T-cell (primary cell): ENCODE results near the gene CTNND2. TPM values are rescaled to one million over a fixed set of nuclear protein-coding genes. Genes with fewer than 3 reads are reported as not detected.

ENCODE experiments used
- ATAC-seq, 4 experiments: fragments of 200-7000 bp in 3 of 4; fragments of 150-1000 bp in 1 of 4; cut with Tn5 transposase; replicated peaks in 1 of 4; 1 replicate in 3 of 4; 2 replicates in 1 of 4; pipeline ENCODE4 v1.10.0; 2021; ENCODE audit warnings: moderate library complexity in 3 of 4, mild to moderate bottlenecking in 2 of 4, moderate number of reproducible peaks in 1 of 4
- CTCF ChIA-PET, 2 donors: fragments of 300-600 bp; sonication (Branson Sonifier 250); formaldehyde crosslinking; loops; one replicate each; lab custom pipeline; 2022; ENCODE audit warnings: antibody characterized with exemption in 2 of 2; lab: Charles Lee
- POLR2A ChIA-PET, 2 donors: fragments of 300-600 bp; sonication (Branson Sonifier 250); formaldehyde crosslinking; loops; one replicate each; lab custom pipeline; 2022; ENCODE audit warnings: antibody characterized with exemption in 2 of 2; lab: Charles Lee
- DNase-seq, 35 experiments: peaks; one replicate each; pipeline versions ENCODE4 v3.0.0 to v3.0.0-alpha.2; 2013 to 2023
- H3K27ac ChIP-seq: one replicate; pipeline ENCODE4 v1.5.1; 2013; ENCODE audit warnings: low read length
- H3K27me3 ChIP-seq, 2 experiments: replicated peaks in 1 of 2; 1 replicate in 1 of 2; 2 replicates in 1 of 2; pipeline versions ENCODE4 v1.6.1 to v1.7.0; 2013; ENCODE audit warnings: low read length in 1 of 2, mixed read lengths in 1 of 2; ENCODE audit not compliant: control insufficient read depth in 2 of 2, insufficient read depth in 2 of 2; ENCODE audit errors: extremely low read depth in 1 of 2
- H3K36me3 ChIP-seq, 2 donors: 1 replicate in 1 of 2; 2 replicates in 1 of 2; pipeline versions ENCODE4 v1.6.1 to v1.7.0; 2013; ENCODE audit warnings: low read length in 1 of 2; ENCODE audit not compliant: control insufficient read depth in 2 of 2, insufficient read depth in 1 of 2; ENCODE audit errors: extremely low read depth in 1 of 2
- H3K4me1 ChIP-seq, 2 experiments: 1 replicate in 1 of 2; 2 replicates in 1 of 2; pipeline versions ENCODE4 v1.6.1 to v1.7.0; 2013; ENCODE audit warnings: low read length in 2 of 2, mixed read lengths in 1 of 2; ENCODE audit not compliant: insufficient read depth in 2 of 2, control insufficient read depth in 1 of 2; ENCODE audit errors: extremely low read depth in 1 of 2
- H3K4me3 ChIP-seq, 2 donors: 1 replicate in 1 of 2; 2 replicates in 1 of 2; pipeline versions ENCODE4 v1.5.1 to v1.7.0; 2013; ENCODE audit warnings: mild to moderate bottlenecking in 2 of 2, low read length in 1 of 2, moderate library complexity in 1 of 2; ENCODE audit not compliant: control insufficient read depth in 1 of 2; ENCODE audit errors: extremely low read depth in 1 of 2
- H3K9me3 ChIP-seq: 2 replicates; pipeline ENCODE4 v1.7.0; 2013
- H3K27ac Mint-ChIP-seq, 2 donors: one replicate each; pipeline ENCODE4 v1.8.0; 2020 to 2021; ENCODE audit warnings: mild to moderate bottlenecking in 2 of 2, mixed read lengths in 2 of 2
- H3K27me3 Mint-ChIP-seq, 2 donors: one replicate each; pipeline ENCODE4 v1.8.0; 2021 to 2022; ENCODE audit warnings: mixed read lengths in 2 of 2
- H3K36me3 Mint-ChIP-seq: one replicate; pipeline ENCODE4 v1.8.0; 2021; ENCODE audit warnings: mixed read lengths
- H3K4me1 Mint-ChIP-seq, 3 donors: one replicate each; pipeline ENCODE4 v1.8.0; 2020 to 2022; ENCODE audit warnings: mixed read lengths in 3 of 3, mild to moderate bottlenecking in 1 of 3
- H3K4me3 Mint-ChIP-seq, 3 donors: one replicate each; pipeline ENCODE4 v1.8.0; 2020 to 2022; ENCODE audit warnings: mild to moderate bottlenecking in 3 of 3, mixed read lengths in 3 of 3, moderate library complexity in 3 of 3
- H3K9me3 Mint-ChIP-seq, 3 donors: one replicate each; pipeline ENCODE4 v1.8.0; 2020 to 2022; ENCODE audit warnings: mixed read lengths in 3 of 3
- WGBS: methylation state at CpG from one replicate; pipeline ENCODE4 v1.1.5; 2013; ENCODE audit warnings: missing lambda C conversion rate; ENCODE audit not compliant: insufficient coverage; 5-methylcytosine and 5-hydroxymethylcytosine counted together
- total RNA-seq, 35 experiments: library from RNA in 6 of 35; stranded (reverse) in 6 of 35; fragments of 120-200 nt in 1 of 35; gene quantifications; one replicate each; pipeline versions ENCODE4 v1.2.1 to v1.2.4 and lab custom pipeline; 2013 to 2026

CTNND2 gene
- total RNA-seq, 5 donors from 2014 or later (not counting 1 experiment from before 2014, with no cell fraction given) = 0.22 TPM; not detected in 4

DNA sequence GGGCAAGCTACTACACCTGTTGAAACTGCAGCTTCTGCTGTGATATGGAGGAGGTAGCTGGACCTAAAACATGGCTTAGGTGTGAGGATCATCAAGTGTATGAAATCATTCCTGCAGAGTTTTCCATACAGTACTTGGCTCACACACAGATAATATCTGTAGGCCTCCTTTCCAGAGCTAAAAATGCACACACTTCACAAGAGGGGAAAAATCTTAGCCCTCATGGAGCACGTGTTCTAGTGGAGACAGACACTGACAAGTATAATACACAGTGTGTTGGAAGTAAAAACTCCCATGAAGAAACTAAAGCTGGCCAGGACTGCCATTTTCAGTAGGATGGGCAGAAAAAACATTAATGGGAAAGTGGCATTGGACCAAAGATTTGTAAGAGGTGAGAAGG lies 216.7 kb downstream of the CTNND2 start:
- ChIA-PET POLR2A (no interaction called here), CTCF (no interaction called here)
- Histone ChIP-seq H3K9me3 (no peaks in the 10 kb centered on the region), H3K27me3 (no peaks in the 10 kb centered on the region), H3K4me3 (no peak overlapping the region), H3K27ac (no peak overlapping the region), H3K4me1 (no peaks in the 10 kb centered on the region), H3K36me3 (no peaks in the 10 kb centered on the region)
- Mint-ChIP-seq H3K4me3 (no peak overlapping the region), H3K4me1 (no peaks in the 10 kb centered on the region), H3K9me3 (peaks cover 3 to 10% (median 4%) of the 10 kb centered on the region in 3 donors), H3K36me3 (no peaks in the 10 kb centered on the region), H3K27me3 (no peaks in the 10 kb centered on the region), H3K27ac (no peak overlapping the region)
- ATAC-seq (no peak), DNase-seq (no peak)
- no CpG with 5 or more reads among the region's 1 CpG for WGBS

DNA sequence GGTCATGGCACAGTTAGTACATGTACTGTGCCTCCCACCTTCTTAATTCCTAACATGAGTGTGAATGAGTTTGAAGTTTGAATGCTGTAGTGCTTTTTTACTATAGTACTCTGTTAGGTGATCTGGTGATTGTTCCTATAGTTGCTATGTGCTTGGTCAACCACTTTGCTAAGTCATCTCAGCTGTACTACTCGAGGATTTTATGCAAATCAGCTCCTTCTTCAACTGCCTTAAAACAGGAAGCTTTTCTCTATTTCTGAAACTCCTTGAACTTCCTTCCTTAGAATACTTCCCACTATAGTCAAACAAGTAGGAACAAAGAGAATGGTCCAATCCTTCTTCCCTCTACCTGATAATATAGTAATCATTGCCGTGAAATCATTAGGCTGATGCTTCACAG lies 219.6 kb downstream of the CTNND2 start:
- no peak overlapping the region for H3K27ac Mint-ChIP-seq

DNA sequence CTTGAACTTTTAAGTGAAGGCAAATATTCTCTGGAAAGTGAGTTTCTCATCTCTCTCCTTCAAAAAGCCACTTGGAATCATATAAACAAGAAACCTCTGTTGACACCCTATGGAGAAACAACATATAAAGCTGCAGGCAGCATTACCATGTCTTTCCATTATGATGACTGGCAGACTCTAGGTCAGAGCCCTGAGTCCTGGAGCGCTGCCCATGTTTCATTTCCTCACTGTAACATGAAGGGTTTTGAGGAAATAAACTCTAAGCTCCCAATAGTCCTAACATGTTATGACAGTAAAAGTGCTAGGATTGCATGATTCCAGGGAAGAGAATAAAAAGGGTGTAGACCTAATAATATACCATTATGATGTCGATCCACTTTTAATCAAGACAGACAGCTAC lies 220.6 kb downstream of the CTNND2 start:
- no peak overlapping the region for H3K27ac Mint-ChIP-seq
- no peaks in the 10 kb centered on the region for H3K36me3 Mint-ChIP-seq
- H3K27me3 Mint-ChIP-seq = no peaks in the 10 kb centered on the region
- ChIA-PET CTCF (no interaction called here), POLR2A (interaction anchor here in 1 of 2 donors (0.7 kb wide), 1 partner anchor 286 kb away, joined by 3 read pairs; no protein-coding TSS in a partner anchor)
- no peak overlapping the region for H3K27ac ChIP-seq
- H3K4me1 Mint-ChIP-seq = no peaks in the 10 kb centered on the region
- peaks cover 3 to 17% (median 8%) of the 10 kb centered on the region in 3 donors for H3K9me3 Mint-ChIP-seq
- no peak overlapping the region for H3K4me3 Mint-ChIP-seq
- H3K27me3 ChIP-seq = no peaks in the 10 kb centered on the region
- H3K9me3 ChIP-seq = no peaks in the 10 kb centered on the region
- H3K36me3 ChIP-seq = no peaks in the 10 kb centered on the region
- no peaks in the 10 kb centered on the region for H3K4me1 ChIP-seq
- WGBS = no CpG with 5 or more reads among the region's 2 CpGs
- no peak overlapping the region for H3K4me3 ChIP-seq
- no peak for ATAC-seq
- DNase-seq = no peak

More for the DNA sequence above, 219.6 kb downstream of the CTNND2 start:
- Mint-ChIP-seq H3K27me3 (no peaks in the 10 kb centered on the region), H3K9me3 (peaks cover 3 to 16% (median 8%) of the 10 kb centered on the region in 3 donors), H3K4me1 (no peaks in the 10 kb centered on the region), H3K36me3 (no peaks in the 10 kb centered on the region), H3K4me3 (no peak overlapping the region)
- DNase-seq (no peak), ATAC-seq (no peak)
- Histone ChIP-seq H3K27me3 (no peaks in the 10 kb centered on the region), H3K36me3 (no peaks in the 10 kb centered on the region), H3K4me3 (no peak overlapping the region), H3K27ac (no peak overlapping the region), H3K9me3 (no peaks in the 10 kb centered on the region), H3K4me1 (no peaks in the 10 kb centered on the region)
- CTCF ChIA-PET = no interaction called here
- POLR2A ChIA-PET = no interaction called here
- no CpG with 5 or more reads among the region's 2 CpGs for WGBS

DNA sequence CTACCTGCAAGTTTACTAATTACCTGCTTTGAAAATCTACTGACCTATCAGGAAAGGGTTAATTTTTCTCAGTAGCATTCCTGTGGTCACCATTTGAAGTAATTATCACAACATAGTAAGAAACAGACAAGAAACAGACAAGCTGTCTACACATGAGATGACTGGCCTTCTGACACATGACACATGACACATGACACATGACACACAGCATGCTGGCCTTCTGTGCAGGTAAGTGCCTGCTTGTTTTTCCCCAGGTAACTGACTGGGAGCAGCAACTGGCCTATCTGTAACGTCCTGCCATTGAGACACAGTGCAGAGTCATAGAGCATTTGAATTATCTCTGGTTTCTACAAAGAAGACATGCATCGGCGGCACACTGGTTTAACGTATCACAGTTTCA lies 222.4 kb downstream of the CTNND2 start:
- ChIA-PET POLR2A (no interaction called here), CTCF (no interaction called here)
- no peaks in the 10 kb centered on the region for H3K36me3 ChIP-seq
- peaks cover 0 to 17% (median 8%) of the 10 kb centered on the region in 3 donors for H3K9me3 Mint-ChIP-seq
- H3K4me1 ChIP-seq = no peaks in the 10 kb centered on the region
- DNase-seq (no peak), ATAC-seq (no peak)
- no peaks in the 10 kb centered on the region for H3K36me3 Mint-ChIP-seq
- no peak overlapping the region for H3K4me3 Mint-ChIP-seq
- H3K9me3 ChIP-seq = no peaks in the 10 kb centered on the region
- no peak overlapping the region for H3K27ac Mint-ChIP-seq
- H3K27ac ChIP-seq = no peak overlapping the region
- H3K4me3 ChIP-seq = no peak overlapping the region
- no CpG with 5 or more reads among the region's 4 CpGs for WGBS
- H3K27me3 ChIP-seq = no peaks in the 10 kb centered on the region
- no peaks in the 10 kb centered on the region for H3K4me1 Mint-ChIP-seq
- no peaks in the 10 kb centered on the region for H3K27me3 Mint-ChIP-seq

DNA sequence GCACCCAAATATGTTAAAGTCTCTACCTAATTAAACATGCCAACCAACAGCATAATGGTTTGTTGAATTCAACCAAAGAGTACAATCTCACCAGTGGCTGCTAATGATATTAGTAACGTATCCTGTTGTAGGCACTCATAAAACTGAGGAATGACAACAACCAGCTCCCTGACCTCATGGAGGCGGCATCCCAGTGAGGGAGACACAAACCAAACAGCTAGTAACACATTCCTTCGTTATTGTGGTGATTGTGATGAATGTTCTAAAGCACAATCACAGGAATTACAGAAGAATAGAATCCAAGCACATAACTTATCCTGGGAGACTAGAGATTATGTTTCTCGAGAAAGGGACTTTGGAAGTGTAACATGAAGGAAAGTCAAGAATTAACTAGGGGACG lies 224.6 kb downstream of the CTNND2 start:
- DNase-seq (no peak), ATAC-seq (no peak)
- H3K4me3 Mint-ChIP-seq = no peak overlapping the region
- CTCF ChIA-PET = no interaction called here
- peaks cover 0 to 13% (median 4%) of the 10 kb centered on the region in 3 donors for H3K9me3 Mint-ChIP-seq
- Histone ChIP-seq H3K27ac (no peak overlapping the region), H3K36me3 (no peaks in the 10 kb centered on the region), H3K4me3 (no peak overlapping the region), H3K4me1 (no peaks in the 10 kb centered on the region), H3K9me3 (no peaks in the 10 kb centered on the region), H3K27me3 (no peaks in the 10 kb centered on the region)
- H3K27me3 Mint-ChIP-seq = no peaks in the 10 kb centered on the region
- POLR2A ChIA-PET = no interaction called here
- 69% methylated on average over 2 of the region's 5 CpGs for WGBS
- no peaks in the 10 kb centered on the region for H3K36me3 Mint-ChIP-seq
- no peak overlapping the region for H3K27ac Mint-ChIP-seq
- no peaks in the 10 kb centered on the region for H3K4me1 Mint-ChIP-seq

DNA sequence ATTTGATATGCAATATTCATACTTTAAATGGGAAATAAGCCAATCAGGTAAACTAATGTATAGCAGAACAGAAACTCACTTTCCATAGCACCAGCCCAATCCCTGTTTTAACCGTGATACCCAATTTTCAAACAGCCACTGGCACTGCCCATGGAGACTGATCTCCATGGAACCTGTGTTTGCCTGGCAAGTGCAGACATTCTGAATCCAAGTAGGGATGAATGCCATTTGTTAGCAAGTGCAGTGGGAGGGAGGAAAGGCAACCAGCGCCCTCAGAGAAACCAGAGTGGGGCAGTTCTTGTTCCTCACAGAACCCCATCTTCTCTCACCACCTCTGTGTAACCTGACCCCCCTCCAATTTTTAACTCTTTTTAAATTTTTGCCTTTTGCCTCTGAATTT lies 229.1 kb downstream of the CTNND2 start:
- no peaks in the 10 kb centered on the region for H3K27me3 Mint-ChIP-seq
- H3K4me1 Mint-ChIP-seq = no peaks in the 10 kb centered on the region
- H3K4me3 Mint-ChIP-seq = no peak overlapping the region
- no peaks in the 10 kb centered on the region for H3K4me1 ChIP-seq
- no peaks in the 10 kb centered on the region for H3K9me3 ChIP-seq
- no peaks in the 10 kb centered on the region for H3K36me3 Mint-ChIP-seq
- no peaks in the 10 kb centered on the region for H3K27me3 ChIP-seq
- no peaks in the 10 kb centered on the region for H3K36me3 ChIP-seq
- H3K27ac Mint-ChIP-seq = no peak overlapping the region
- ChIA-PET POLR2A (no interaction called here), CTCF (no interaction called here)
- no peak overlapping the region for H3K4me3 ChIP-seq
- no CpG with 5 or more reads among the region's 2 CpGs for WGBS
- DNase-seq (no peak), ATAC-seq (no peak)
- H3K27ac ChIP-seq = no peak overlapping the region
- peaks cover 2 to 16% (median 12%) of the 10 kb centered on the region in 3 donors for H3K9me3 Mint-ChIP-seq
